PC-3 (cell line): ENCODE results near the gene KISS1.

Experiments
- EZH2 ChIP-seq: fragments of 300-600 bp; sonication (generic); IDR thresholded peaks from one replicate; pipeline ENCODE4 v1.6.1; 2017; ENCODE audit warnings: antibody characterized with exemption, mild to moderate bottlenecking, low read length; ENCODE audit not compliant: unreplicated experiment
- EZH2phosphoT487 ChIP-seq: fragments of 300-600 bp; sonication (generic); IDR thresholded peaks from 2 replicates; pipeline ENCODE4 v1.6.1; 2018; ENCODE audit warnings: mild to moderate bottlenecking, antibody characterized with exemption, low read length, borderline replicate concordance
- TF ChIP-seq, protein P1 (sequence below): fragments of 300-600 bp; sonication (generic); conservative IDR thresholded peaks from 2 replicates; pipeline ENCODE4 v1.5.1; 2017; ENCODE audit warnings: antibody characterized with exemption, low read depth, mild to moderate bottlenecking, low read length

DNA sequence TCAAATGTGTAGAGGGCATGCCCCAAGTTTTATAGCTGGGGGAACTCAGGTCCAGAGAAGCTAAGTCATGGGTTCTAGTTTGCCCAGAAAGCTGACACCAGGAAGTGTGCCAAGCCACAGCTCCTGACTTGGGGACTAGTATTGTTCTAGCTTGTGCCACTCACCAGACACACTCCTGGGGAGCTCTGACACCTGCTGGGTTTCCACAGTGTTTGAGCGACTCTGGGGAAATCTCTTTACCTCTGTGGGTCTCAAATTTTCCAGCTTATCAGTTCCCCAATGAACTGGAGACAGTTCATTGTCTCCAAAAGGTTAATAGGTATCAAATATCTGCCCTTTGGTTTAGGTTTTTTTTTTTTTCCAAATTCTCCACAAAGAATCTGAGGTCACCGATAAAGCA lies 4.2 kb downstream of the KISS1 start:
- TF ChIP-seq EZH2 = no peak
- TF ChIP-seq, protein P1, sequence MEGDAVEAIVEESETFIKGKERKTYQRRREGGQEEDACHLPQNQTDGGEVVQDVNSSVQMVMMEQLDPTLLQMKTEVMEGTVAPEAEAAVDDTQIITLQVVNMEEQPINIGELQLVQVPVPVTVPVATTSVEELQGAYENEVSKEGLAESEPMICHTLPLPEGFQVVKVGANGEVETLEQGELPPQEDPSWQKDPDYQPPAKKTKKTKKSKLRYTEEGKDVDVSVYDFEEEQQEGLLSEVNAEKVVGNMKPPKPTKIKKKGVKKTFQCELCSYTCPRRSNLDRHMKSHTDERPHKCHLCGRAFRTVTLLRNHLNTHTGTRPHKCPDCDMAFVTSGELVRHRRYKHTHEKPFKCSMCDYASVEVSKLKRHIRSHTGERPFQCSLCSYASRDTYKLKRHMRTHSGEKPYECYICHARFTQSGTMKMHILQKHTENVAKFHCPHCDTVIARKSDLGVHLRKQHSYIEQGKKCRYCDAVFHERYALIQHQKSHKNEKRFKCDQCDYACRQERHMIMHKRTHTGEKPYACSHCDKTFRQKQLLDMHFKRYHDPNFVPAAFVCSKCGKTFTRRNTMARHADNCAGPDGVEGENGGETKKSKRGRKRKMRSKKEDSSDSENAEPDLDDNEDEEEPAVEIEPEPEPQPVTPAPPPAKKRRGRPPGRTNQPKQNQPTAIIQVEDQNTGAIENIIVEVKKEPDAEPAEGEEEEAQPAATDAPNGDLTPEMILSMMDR = no peak
- TF ChIP-seq EZH2phosphoT487 = no peak
